Measurements from ENCODE around the gene DNA2. TPM values are rescaled to one million over a fixed set of nuclear protein-coding genes. Genes with fewer than 3 reads are reported as not detected.
"Not testable (repeated sequence)": the region's sequence is repeated elsewhere in the genome, so short reads cannot be mapped to it uniquely, and the experiment has no call there.

The DNA2 gene, protein sequence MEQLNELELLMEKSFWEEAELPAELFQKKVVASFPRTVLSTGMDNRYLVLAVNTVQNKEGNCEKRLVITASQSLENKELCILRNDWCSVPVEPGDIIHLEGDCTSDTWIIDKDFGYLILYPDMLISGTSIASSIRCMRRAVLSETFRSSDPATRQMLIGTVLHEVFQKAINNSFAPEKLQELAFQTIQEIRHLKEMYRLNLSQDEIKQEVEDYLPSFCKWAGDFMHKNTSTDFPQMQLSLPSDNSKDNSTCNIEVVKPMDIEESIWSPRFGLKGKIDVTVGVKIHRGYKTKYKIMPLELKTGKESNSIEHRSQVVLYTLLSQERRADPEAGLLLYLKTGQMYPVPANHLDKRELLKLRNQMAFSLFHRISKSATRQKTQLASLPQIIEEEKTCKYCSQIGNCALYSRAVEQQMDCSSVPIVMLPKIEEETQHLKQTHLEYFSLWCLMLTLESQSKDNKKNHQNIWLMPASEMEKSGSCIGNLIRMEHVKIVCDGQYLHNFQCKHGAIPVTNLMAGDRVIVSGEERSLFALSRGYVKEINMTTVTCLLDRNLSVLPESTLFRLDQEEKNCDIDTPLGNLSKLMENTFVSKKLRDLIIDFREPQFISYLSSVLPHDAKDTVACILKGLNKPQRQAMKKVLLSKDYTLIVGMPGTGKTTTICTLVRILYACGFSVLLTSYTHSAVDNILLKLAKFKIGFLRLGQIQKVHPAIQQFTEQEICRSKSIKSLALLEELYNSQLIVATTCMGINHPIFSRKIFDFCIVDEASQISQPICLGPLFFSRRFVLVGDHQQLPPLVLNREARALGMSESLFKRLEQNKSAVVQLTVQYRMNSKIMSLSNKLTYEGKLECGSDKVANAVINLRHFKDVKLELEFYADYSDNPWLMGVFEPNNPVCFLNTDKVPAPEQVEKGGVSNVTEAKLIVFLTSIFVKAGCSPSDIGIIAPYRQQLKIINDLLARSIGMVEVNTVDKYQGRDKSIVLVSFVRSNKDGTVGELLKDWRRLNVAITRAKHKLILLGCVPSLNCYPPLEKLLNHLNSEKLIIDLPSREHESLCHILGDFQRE
- polyA plus RNA-seq (2013, experiment 1 of 2; ENCODE audit: insufficient read length), result 5.8 TPM
- polyA plus RNA-seq (2013, experiment 2 of 2; ENCODE audit: insufficient read length), result 1.5 TPM

DNA sequence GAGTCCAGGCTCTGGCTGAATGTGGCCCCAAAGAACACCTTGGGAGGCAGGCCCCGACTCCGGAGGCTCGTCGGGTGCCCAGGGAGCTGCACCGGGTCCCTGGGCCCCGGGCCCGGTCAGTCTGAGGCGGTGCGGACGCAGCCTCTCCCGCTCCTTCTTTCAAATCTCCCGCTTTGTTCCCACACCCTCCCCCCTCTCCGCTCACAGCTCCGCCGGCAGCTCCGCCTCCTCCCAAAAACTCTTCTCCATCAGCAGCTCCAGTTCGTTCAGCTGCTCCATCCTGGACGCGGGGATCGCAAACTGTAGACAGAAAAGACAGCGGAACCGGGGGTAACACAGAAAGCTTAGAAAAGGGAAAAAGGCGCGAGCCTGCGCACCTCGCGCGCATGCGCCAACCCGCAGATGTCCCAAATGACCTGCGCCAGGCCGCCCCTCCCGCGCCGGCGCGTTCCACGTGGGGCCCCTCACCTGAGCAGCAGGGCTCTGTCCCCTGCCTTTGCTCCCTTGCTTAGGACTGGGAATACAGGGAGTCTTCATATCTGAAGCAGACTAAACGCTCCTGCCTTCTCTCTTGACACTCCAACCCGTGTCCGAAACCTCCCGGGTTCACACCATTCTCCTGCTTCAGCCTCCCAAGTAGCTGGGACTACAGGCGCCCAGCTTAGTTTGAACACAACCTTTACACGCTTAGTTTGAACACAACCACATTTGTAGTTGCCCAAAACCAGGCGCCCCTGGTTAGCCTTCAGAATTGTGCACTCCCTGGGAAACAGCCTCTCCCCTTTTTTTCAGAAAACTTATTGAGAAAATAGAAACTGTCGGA is at the start of gene DNA2:
Gene DNA2, minus strand, starts transcription at position 388 of the 823 bp plus-strand sequence. Its CDS starts 109 bp downstream, at position 279.
- peak; percentile 72 for DNase-seq

DNA sequence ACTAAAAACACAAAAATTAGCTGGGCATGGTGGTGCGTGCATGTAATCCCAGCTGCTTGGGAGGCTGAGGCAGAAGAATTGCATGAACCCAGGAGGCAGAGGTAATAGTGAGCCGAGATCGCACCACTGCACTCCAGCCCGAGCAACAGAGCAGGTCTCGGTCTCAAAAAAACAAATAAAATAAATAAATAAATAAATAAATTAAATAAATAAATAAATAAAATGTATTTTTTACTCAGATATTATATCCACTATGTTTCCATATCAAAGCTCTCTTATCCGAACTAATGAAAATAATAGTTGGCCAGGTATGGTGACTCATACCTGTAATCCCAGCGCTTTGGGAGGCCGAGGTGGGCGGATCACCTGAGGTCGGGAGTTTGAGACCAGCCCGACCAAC is 46.8 kb upstream of the DNA2 start:
- not testable (repeated sequence) for DNase-seq

DNA sequence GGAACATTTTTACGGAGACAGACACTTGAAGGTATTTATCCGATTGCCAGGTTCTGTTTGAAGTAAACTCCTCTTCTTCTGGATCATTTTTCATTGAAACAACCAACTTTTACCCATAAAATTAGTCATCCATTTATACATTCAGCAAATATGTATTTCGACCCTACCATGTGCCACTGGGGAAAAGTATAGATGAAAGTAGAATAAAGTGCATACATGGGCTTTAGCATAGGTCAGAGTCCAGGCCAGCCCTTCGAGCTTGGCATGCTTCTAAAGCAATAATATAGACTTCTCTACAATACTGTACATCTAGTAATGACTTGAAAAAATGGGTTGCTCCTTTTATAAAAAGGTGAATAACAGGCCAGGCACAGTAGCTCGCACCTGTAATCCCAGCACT is 45.4 kb upstream of the DNA2 start:
- DNase-seq, result no peak

DNA sequence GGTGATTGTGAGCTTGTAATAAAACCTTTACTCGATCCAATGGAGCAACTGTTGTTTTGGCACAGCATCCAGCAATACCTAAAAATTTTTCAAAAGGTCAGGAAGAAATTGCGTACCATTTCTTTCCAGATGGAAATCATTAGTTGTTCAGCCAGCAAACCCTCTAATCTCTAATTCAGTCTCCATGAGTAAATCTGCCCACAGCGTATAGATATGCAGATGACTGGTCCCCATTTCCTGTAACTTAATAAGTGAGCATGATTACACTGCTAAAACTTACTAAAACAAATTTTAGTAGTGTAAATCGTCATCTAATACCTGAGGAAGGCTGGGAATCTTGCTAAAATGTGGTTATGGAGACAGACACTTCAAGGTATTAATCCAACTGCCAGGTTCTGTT is 45.0 kb upstream of the DNA2 start:
- DNase-seq, result peak; percentile 30

DNA sequence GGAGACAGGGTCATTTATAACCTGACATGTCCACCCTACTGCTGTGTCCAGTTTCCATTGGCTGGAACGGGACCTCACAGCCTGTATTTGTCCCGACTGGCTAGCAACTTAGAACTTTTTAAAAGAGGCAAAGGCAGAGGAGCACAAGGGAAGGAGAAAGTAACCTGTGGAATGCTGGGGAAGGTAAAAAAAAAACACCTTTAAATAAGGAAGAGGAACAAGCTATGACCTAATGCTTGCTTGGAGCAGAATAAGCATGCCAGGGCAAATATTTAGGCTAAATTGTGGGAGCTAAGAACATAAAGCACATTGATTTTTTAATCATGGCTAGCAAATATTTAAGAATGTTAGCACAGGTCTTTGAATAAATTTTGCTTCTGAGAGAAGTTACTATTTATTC is 44.4 kb upstream of the DNA2 start:
- DNase-seq, result not testable (repeated sequence)

DNA sequence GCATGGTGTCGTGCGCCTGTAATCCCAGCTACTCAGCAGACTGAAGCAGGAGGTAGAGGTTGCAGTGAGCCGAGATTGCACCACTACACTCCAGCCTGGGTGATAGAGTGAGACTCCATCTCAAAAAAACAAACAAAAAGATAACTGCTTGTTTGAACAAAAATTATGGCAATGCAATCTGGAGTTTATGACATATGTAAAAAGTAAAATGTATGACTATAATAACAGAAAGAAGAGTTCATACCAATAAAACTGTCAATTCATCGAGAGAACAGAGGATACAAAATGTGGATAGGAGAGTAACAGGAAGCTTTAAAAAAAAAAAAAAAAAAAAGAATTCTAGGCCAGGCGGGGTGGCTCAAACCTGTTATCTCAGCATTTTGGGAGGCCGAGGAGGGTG is 36.3 kb upstream of the DNA2 start:
- DNase-seq, result no peak

DNA sequence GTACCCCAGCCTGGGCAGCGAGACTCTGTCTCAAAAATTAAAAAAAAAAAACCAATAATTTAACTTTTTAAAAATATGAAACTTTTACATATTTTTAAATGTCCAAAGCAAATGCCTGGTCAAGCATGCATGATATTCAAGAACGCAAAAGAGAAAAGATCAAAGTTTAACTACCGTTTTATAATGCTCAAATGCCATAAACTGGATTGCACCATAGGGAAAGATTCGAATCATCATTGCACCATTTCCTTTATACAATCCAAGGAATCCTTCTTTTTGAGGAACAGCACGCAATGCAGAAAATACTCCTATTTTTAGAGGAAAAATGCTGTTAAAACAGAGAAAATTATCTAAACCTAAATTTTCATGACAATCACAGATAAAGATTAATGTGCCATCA is 34.6 kb upstream of the DNA2 start:
- DNase-seq, result no peak

DNA sequence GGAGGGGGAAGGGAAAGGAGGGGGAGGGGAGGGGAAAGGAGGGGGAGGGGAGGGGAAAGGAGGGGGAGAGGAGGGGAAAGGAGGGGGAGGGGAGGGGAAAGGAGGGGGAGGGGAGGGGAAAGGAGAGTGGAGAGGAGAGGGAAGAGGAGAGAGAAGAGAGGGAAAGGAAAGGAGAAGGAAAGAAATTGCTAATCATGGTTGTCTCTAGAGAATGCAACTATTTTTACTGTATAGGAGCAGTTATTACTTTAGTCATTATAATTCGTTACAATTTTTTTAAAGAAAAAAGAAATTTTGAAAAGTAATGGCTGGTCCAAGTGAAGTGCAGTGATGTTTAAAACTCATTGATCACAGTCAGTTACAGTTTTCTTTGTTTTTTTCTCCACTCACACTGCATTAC is 31.1 kb upstream of the DNA2 start:
- DNase-seq, result no peak

DNA sequence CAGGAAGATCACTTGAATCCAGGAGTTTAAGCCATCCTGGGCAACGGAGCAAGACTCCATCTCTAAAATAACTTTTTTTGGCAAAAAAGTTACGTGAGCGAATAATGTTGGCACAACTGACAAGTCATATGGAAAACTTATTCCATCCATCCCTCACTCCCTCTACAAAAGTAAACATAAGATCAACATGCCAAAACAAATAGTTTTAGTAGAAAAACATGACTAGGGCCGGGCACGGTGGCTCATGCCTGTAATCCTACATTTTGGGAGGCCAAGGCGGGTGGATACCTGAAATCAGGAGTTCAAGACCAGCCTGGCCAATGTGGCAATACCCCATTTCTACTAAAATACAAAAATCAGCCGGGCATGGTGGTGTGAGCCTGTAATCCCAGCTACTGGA is 29.9 kb upstream of the DNA2 start:
- no peak for DNase-seq

DNA sequence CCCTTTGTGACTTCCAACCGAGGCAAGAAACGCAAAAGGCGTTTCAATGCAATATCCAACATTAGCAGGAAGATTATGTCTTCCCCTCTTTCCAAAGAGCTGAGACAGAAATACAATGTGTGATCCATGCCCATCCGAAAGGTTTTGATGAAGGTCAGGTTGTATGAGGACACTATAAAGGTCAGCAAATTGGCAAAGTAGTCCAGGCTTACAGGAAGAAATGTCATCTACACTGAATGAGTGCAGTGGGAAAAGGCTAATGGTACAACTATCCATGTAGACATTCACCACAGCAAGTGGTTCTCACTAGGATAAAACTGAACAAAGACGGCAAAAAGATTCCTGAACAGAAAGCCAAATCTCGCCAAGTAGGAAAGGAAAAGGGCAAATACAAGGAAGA is 27.8 kb upstream of the DNA2 start:
- DNase-seq, result no peak

DNA sequence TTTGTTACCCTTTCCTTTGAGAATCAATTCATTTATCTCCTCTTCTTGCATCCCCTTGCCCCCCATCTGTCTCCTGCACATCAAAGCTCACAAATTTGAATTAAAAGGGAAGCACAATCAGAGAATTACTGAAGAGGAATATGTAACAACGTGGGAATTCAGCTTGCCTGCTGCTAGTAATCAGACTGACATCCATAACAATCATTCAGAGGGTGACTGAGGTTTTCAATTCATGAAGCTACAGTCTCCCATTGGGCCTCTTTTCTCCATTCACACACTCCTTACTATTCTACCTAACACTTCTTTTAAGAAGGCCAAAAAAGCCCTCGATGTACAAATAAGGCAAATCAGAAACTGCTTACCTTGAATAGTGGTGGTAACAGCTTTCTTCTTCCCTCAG is 24.3 kb upstream of the DNA2 start:
- no peak for DNase-seq

DNA sequence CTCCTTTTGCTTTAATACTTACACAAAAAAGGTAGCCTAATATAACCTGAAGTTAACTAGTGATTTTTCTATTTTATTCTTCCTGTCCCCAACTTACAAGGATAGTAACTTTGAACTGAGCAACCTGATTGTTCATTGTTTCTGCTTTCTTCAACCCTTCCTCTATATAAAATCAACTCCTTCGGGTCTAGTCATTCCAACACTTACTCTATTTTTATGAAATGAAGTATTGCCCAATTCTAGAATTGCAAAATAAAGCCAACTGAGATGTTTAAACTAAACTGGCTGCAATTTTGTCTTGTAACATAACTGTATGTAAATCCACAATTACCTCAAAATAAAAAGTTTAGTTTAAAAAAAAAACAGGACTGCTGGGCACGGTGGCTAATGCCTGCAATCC is 20.3 kb upstream of the DNA2 start:
- no peak for DNase-seq

DNA sequence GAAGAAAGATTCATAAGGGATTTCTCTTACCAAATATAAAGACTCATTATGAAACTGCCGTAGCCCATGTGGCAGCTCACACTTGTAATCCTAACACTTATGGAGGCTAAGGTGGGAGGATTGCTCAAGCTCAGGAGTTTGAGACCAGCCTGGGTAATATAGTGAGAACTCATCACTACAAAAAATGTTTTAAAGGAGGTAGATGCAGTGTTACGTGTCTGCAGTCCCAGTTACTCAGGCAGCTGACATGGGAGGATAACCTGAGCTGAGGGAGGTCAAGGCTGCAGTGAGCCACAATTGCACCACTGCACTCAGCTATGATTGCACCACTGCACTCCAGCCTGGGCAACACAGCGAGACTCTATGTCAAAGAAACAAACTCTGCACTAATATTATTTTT is 18.1 kb upstream of the DNA2 start:
- DNase-seq, result no peak

DNA sequence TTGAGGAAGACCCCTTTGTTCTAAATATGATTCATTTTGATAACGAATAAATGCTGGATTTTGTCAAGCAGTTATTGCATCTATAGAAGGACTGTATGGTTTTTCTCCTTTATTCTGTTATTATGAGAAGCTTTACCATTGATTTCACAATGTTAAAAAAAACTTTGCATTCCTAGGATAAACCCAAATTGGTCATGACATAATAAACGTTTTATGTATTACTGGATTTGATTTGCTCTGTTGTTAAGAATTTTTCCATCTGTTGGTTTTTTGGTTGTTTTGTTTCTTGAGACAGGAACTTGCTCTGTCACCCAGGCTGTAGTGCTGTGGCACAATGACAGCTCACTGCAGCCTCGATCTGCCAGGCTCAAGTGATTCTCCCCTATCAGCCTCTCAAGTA is 2.2 kb upstream of the DNA2 start:
- DNase-seq, result no peak

DNA sequence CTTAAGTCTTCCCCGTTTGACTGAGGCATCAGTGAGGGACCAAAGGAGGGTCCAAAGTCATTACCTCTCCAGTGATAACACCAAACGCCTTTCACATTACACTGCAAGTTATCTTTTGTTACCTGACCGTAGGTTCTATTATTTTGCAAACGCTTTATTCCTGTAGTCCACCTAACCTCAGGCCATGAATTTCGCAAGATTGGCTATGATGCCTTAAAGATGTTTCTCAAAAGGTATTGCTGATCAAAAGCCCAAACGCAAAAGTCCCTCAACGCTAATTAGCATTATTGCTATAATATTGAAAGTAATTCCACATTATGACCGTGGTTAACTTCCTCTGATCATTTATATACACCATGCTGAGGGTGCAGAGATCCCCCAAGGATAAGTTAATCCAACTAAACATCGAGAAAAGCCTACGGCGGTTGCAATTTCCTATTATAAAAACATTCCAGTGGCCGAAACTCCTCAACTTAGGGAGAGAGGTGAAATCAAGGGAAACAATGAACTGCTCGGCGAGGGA is 649 bp downstream of the DNA2 start:
- no peak for DNase-seq

DNA sequence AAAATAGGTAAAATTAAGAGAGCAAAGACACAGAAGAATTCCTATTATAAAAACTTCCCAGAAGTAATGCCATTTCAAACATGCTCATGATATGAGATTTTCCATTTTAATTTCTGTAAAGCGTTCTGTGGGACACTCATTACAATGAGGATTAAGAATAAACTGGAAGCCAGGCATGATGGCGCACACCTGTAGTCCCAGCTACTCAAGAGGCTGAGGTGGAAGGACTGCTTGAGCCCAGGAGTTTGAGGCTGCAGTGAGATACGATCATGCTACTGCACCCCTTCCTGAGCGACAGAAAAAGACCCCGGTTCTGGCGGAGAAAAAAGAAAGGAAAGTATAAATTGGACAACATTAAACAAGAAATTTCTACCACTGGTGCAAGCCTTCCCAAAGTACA is 1.5 kb downstream of the DNA2 start:
- DNase-seq, result no peak

DNA sequence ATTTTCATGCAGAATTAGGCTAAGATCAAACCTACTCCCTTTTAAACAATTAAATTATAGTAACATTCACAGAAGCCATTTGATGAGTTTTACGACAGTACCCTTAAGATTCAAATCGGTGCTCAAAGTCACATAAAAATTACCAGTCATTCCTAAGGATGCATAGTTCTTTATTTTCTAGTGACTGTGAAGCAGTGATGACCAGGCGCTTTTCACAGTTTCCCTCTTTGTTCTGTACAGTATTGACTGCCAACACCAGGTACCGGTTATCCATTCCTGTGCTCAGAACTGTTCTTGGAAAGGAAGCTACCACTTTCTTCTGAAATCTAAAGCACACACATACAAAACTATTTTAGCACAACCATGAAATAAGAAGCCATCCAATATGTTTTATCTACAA is 1.9 kb downstream of the DNA2 start:
- no peak for DNase-seq

DNA sequence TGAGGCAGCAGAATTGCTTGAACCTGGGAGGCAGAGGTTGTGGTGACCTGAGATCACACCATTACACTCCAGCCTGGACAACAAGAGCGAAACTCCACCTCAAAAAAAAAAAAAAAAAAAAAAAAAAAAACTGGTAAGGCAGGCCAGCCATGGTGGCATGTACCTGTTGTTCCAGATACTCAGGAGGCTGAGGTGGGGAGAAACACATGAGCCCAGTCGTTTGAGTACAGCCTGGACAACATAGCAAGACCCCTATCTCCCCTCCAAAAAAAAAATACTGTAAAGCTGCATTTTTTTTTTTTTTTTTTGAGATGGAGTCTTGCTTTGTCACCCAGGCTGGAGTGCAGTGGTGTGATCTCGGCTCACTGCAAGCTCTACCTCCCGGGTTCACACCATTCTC is 7.0 kb downstream of the DNA2 start:
- DNase-seq, result not testable (repeated sequence)

DNA sequence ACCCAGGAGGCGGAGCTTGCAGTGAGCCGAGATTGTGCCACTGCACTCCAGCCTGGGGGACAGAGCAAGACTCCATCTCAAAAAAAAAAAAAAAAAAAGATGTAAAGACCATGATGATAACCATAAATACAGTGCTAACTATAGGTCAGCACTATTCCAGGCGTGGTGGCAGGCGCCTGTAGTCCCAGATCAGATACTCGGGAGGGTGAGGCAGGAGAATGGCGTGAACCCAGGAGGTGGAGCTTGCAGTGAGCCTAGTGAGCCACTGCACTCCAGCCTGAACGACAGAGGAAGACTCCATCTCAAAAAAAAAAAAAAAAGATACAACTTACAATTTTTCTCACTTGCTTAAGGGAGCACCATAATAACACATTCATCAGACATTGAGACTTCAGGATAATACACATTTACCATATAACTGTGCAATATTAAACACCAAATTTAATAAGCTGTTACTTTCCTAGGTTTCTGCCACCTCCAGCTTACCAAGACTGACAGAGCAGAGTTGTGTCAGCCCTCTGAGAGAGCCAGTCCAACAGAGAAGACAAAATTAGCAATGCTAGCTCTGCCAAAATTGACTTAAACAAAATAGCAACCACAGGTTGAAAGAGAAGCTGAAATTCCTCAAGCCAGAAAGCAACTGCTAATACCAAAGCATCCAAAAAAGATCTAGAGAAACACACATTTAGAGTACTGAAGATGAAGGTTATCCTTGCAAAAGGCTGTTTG is 8.2 kb downstream of the DNA2 start:
- no peak for DNase-seq

DNA sequence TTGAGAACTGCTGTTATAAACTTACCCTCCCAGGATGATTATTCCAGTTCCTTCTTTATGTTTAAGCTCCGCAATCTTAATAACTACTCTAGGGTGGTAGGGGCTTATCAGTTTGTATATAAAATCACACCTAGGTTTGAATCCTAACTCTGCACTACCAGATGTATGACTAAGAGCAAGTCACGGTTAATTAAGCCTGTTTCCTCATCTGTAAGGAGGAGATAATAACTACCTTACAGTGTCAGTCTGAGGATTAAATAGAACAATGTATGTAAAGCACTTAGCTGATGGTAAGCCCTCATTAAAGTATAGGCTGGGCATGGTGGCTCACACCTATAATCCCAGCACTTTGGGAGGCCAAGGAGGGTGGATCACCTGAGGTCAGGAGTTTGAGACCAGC is 9.2 kb downstream of the DNA2 start:
- no peak for DNase-seq

DNA sequence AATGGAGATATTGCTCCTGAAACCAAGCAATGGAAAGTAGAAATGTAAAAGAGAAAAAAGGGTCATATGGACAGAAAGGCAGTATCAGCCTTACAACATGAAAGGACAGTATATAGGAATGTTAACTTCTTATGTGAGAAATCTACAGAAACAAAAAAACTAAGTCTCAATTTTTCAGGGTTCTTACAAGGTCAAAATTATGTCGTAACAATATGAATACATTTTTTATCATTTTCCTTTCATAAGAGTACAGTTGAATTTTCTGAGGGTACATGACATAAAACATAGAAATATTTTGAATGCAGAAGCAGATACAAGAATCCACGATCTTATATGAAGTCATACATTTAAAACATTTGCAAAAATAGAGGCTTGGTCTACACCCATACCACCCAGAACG is 10.7 kb downstream of the DNA2 start:
- no peak for DNase-seq

Data from fibroblast of skin of back (primary cell).